Endothelial cell of umbilical vein (primary cell): ENCODE results near the gene CDCP2. TPM values are rescaled to one million over a fixed set of nuclear protein-coding genes. Genes with fewer than 3 reads are reported as not detected.

ENCODE experiments used
- BruUV-seq: library from RNA; stranded (reverse); fragments of 400-500 nt; replicated peaks from 2 replicates; lab custom pipeline; 2021; lab: Mats Ljungman, UMichigan
- CTCF ChIA-PET: fragments of 300-600, 350-600 bp; sonication (Branson Sonifier 250); formaldehyde crosslinking; loops from one replicate; lab custom pipeline; 2021; ENCODE audit warnings: antibody characterized with exemption, inconsistent platforms; lab: Charles Lee
- POLR2A ChIA-PET: fragments of 300-600, 350-600 bp; sonication (Branson Sonifier 250); formaldehyde crosslinking; loops from one replicate; lab custom pipeline; 2021; ENCODE audit warnings: antibody characterized with exemption, inconsistent platforms; lab: Charles Lee
- DNase-seq: peaks from one replicate; pipeline ENCODE4 v3.0.0-alpha.2; 2011; ENCODE audit warnings: low read depth, low spot score
- FAIRE-seq: peaks from 2 replicates; lab custom pipeline; 2011; peaks lifted over from hg19 to GRCh38; lab: Jason Lieb, UNC
- H2AFZ ChIP-seq: 2 replicates; pipeline ENCODE4 v1.6.0; 2012; ENCODE audit warnings: low read depth, low read length, control low read depth, inconsistent platforms
- H3K27ac ChIP-seq: 2 replicates; pipeline ENCODE4 v1.5.1; 2011; ENCODE audit warnings: low read depth, mild to moderate bottlenecking, control low read depth, low read length, moderate library complexity; ENCODE audit not compliant: insufficient read depth
- H3K27me3 ChIP-seq, 2 experiments: 2 replicates each; pipeline versions ENCODE4 v1.6.0 to v1.6.1; 2011; ENCODE audit warnings: low read length in 2 of 2, mixed read lengths in 1 of 2; ENCODE audit not compliant: control insufficient read depth in 2 of 2, insufficient read depth in 2 of 2
- H3K36me3 ChIP-seq, 2 experiments: 2 replicates in 1 of 2; 3 replicates in 1 of 2; pipeline ENCODE4 v1.5.1; 2011; ENCODE audit warnings: low read length in 2 of 2, mild to moderate bottlenecking in 1 of 2, moderate library complexity in 1 of 2; ENCODE audit not compliant: control insufficient read depth in 2 of 2, insufficient read depth in 2 of 2; ENCODE audit errors: extremely low read depth in 1 of 2
- H3K4me1 ChIP-seq: 3 replicates; pipeline ENCODE4 v1.5.1; 2011; ENCODE audit warnings: mild to moderate bottlenecking, low read length; ENCODE audit not compliant: control insufficient read depth, insufficient read depth; ENCODE audit errors: extremely low read depth
- H3K4me2 ChIP-seq: 2 replicates; pipeline ENCODE4 v1.6.1; 2011; ENCODE audit warnings: low read length, control low read depth, mixed read lengths; ENCODE audit not compliant: insufficient read depth
- H3K4me3 ChIP-seq, 3 experiments: fragments of 200-600 bp in 1 of 3; sonication (generic), shearing (Covaris generic) in 1 of 3; replicated peaks in 1 of 3; 2 replicates each; pipeline ENCODE4 v1.5.1; 2011 to 2016; ENCODE audit warnings: control low read depth in 3 of 3, low read length in 3 of 3, mild to moderate bottlenecking in 2 of 3, inconsistent platforms in 1 of 3, low read depth in 1 of 3, moderate library complexity in 1 of 3; ENCODE audit not compliant: insufficient read depth in 1 of 3
- H3K79me2 ChIP-seq: 2 replicates; pipeline ENCODE4 v1.6.0; 2012; ENCODE audit warnings: low read length, inconsistent platforms; ENCODE audit not compliant: control insufficient read depth, insufficient read depth
- H3K9ac ChIP-seq: replicated peaks from 2 replicates; pipeline ENCODE3; 2011; ENCODE audit warnings: low read length, control low read depth; ENCODE audit not compliant: insufficient read depth; ENCODE audit errors: extremely low read depth
- H3K9me1 ChIP-seq: replicated peaks from 3 replicates; pipeline ENCODE4 v1.6.0; 2011; ENCODE audit warnings: mild to moderate bottlenecking, low read length; ENCODE audit not compliant: control insufficient read depth, insufficient read depth; ENCODE audit errors: extremely low read depth
- H3K9me3 ChIP-seq: replicated peaks from 2 replicates; pipeline ENCODE4 v1.5.1; 2012; ENCODE audit warnings: low read length, inconsistent platforms; ENCODE audit not compliant: control insufficient read depth, insufficient read depth
- H4K20me1 ChIP-seq: replicated peaks from 2 replicates; pipeline ENCODE3; 2011; ENCODE audit warnings: mild to moderate bottlenecking, low read length; ENCODE audit not compliant: control insufficient read depth, insufficient read depth; ENCODE audit errors: extremely low read depth
- CTCF ChIP-seq, 2 donors: IDR thresholded peaks; 1 replicate in 1 of 2; 2 replicates in 1 of 2; pipeline ENCODE4 v1.5.1; 2011; ENCODE audit warnings: low read length in 2 of 2, mild to moderate bottlenecking in 2 of 2, moderate library complexity in 2 of 2, control low read depth in 1 of 2, inconsistent platforms in 1 of 2, low read depth in 1 of 2; ENCODE audit not compliant: insufficient read depth in 1 of 2; ENCODE audit errors: extremely low read depth in 1 of 2
- EZH2 ChIP-seq: IDR thresholded peaks from 2 replicates; pipeline ENCODE4 v1.6.1; 2012; ENCODE audit warnings: borderline replicate concordance, low read depth, mild to moderate bottlenecking, moderate library complexity, low read length, inconsistent platforms; ENCODE audit not compliant: severe bottlenecking
- FOS ChIP-seq: IDR thresholded peaks from 2 replicates; pipeline ENCODE4 v1.6.1; 2011; ENCODE audit warnings: mild to moderate bottlenecking, low read length, moderate library complexity, borderline replicate concordance; ENCODE audit not compliant: insufficient read depth
- GATA2 ChIP-seq: IDR thresholded peaks from 2 replicates; pipeline ENCODE4 v1.7.0; 2011; ENCODE audit warnings: low read depth, mild to moderate bottlenecking, moderate library complexity, mixed read lengths, low read length; ENCODE audit not compliant: insufficient read length, insufficient read depth
- JUN ChIP-seq: IDR thresholded peaks from 2 replicates; pipeline ENCODE4 v1.6.1; 2011; ENCODE audit warnings: borderline replicate concordance, low read depth; ENCODE audit not compliant: insufficient read length, insufficient read depth
- MAX ChIP-seq: IDR thresholded peaks from 2 replicates; pipeline ENCODE4 v1.6.1; 2011; ENCODE audit not compliant: insufficient read depth, insufficient read length
- MYC ChIP-seq: IDR thresholded peaks from one replicate; pipeline ENCODE4 v1.6.1; 2011; ENCODE audit warnings: mild to moderate bottlenecking, low read depth, low read length
- POLR2A ChIP-seq: IDR thresholded peaks from 2 replicates; pipeline ENCODE4 v1.6.1; 2012; ENCODE audit warnings: low read depth, mild to moderate bottlenecking, control low read depth, low read length
- POLR2AphosphoS5 ChIP-seq: IDR thresholded peaks from 2 replicates; pipeline ENCODE4 v1.6.1; 2012; ENCODE audit warnings: low read depth, mild to moderate bottlenecking, control low read depth, low read length, moderate library complexity; ENCODE audit not compliant: insufficient read depth
- dilution Hi-C: fragments of 300-500 bp; cut with MboI; formaldehyde crosslinking; loops from one replicate; pipeline ENCODE4 v1.15.0; 2019; ENCODE audit warnings: low sequenced_read_pairs; ENCODE audit not compliant: extremely low pct_ligation_motif_present
- intact Hi-C: fragments of 100-400 bp; cut with micrococcal nuclease; formaldehyde crosslinking; loops from one replicate; pipeline ENCODE4 v1.10.0; 2022
- polyA plus RNA-seq, 4 experiments: library from polyadenylated mRNA; depleted of rRNA in 3 of 4; stranded (reverse) in 3 of 4; unstranded in 1 of 4; fragments of >200 nt; gene quantifications; 2 replicates each; pipeline versions ENCODE4 v1.2.1 to v1.2.3, GENCODE V29; 2011 to 2012; ENCODE audit warnings: missing spikeins in 1 of 4
- total RNA-seq: library from RNA; stranded (reverse); gene quantifications from 2 replicates; pipeline ENCODE4 v1.2.3, GENCODE V29; 2021

CDCP2 gene
- total and polyA plus RNA-seq, 2 donors (not counting 3 experiments of a cell fraction or from before 2014, with no cell fraction given), result 0.10 TPM; not detected in 1

- FAIRE-seq (no peak), DNase-seq (no peak)
- POLR2A ChIA-PET, result no interaction called here
- intact Hi-C loops, result no loop called here
- CTCF ChIA-PET, result interaction anchor here (1.2 to 3.0 kb wide), 5 partner anchors 15 to 63 kb away, joined by 3 to 20 read pairs (median 4); partner anchors contain the start of genes CYB5RL and MRPL37
- no peaks in the 10 kb centered on the region for H3K27me3 ChIP-seq
- no peaks in the 10 kb centered on the region for H3K9me1 ChIP-seq
- H3K4me3 ChIP-seq, result no peak overlapping the region
- no peaks in the 10 kb centered on the region for H3K36me3 ChIP-seq
- BruUV-seq, result no TSS peak
- H3K4me1 ChIP-seq, result peaks cover 10% of the 10 kb centered on the region
- H2AFZ ChIP-seq, result no peak overlapping the region
- H3K27ac ChIP-seq, result no peak overlapping the region
- H3K9me3 ChIP-seq, result no peaks in the 10 kb centered on the region
- H4K20me1 ChIP-seq, result no peaks in the 10 kb centered on the region
- H3K79me2 ChIP-seq, result no peaks in the 10 kb centered on the region
- H3K9ac ChIP-seq, result no peak overlapping the region
- no peak for TF ChIP-seq CTCF (IDR thresholded peaks at IDR 0.05; ENCODE audit: extremely low read depth in 1 of 2, insufficient read depth in 1 of 2, low read depth in 1 of 2, low read length in 2 of 2)
- TF ChIP-seq JUN, result no peak
- no peak for TF ChIP-seq MYC
- no peak for TF ChIP-seq MAX
- no peak for TF ChIP-seq POLR2AphosphoS5
- no peak for TF ChIP-seq GATA2
- TF ChIP-seq EZH2, result no peak
- no peak for TF ChIP-seq POLR2A
- no peak for TF ChIP-seq FOS
- no peak overlapping the region for H3K4me2 ChIP-seq
- dilution Hi-C loops, result no loop called here
These were observed 16.4 kb downstream of the CDCP2 start for GRCh38 chr1:54136269-54136896.
